SK-N-SH (cell line): Measurements from ENCODE around the gene SIAH3.

ENCODE experiments used
- ELF1 ChIP-seq: IDR thresholded peaks from 2 replicates; pipeline ENCODE4 v1.4.0; 2012
- JUND ChIP-seq: IDR thresholded peaks from 2 replicates; pipeline ENCODE4 v1.4.0; 2012

- TF ChIP-seq JUND (no peak), ELF1 (no peak)
Measured at GRCh38 chr13:45886466-45886865, 34.9 kb upstream of the SIAH3 start.
